KOPT-K1 (cell line): ENCODE results near the gene PNPLA7.
"Not testable (repeated sequence)": the region's sequence is repeated elsewhere in the genome, so short reads cannot be mapped to it uniquely, and the experiment has no call there.

ENCODE experiments used
- H3K27ac ChIP-seq: fragments of 200-600 bp; sonication (generic); 2 replicates; pipeline ENCODE4 v1.5.1; 2016; ENCODE audit warnings: antibody characterized with exemption, mild to moderate bottlenecking, low read depth, low read length; ENCODE audit not compliant: poor library complexity, severe bottlenecking
- H3K36me3 ChIP-seq: fragments of 200-600 bp; sonication (generic); 2 replicates; pipeline ENCODE4 v1.5.1; 2017; ENCODE audit warnings: antibody characterized with exemption, mild to moderate bottlenecking, low read length, moderate library complexity; ENCODE audit not compliant: insufficient read depth
- H3K9me3 ChIP-seq: fragments of 200-600 bp; sonication (generic); 2 replicates; pipeline ENCODE4 v1.5.1; 2017; ENCODE audit warnings: antibody characterized with exemption, low read length, mild to moderate bottlenecking; ENCODE audit not compliant: insufficient read depth, poor library complexity, severe bottlenecking

Gene PNPLA7

DNA sequence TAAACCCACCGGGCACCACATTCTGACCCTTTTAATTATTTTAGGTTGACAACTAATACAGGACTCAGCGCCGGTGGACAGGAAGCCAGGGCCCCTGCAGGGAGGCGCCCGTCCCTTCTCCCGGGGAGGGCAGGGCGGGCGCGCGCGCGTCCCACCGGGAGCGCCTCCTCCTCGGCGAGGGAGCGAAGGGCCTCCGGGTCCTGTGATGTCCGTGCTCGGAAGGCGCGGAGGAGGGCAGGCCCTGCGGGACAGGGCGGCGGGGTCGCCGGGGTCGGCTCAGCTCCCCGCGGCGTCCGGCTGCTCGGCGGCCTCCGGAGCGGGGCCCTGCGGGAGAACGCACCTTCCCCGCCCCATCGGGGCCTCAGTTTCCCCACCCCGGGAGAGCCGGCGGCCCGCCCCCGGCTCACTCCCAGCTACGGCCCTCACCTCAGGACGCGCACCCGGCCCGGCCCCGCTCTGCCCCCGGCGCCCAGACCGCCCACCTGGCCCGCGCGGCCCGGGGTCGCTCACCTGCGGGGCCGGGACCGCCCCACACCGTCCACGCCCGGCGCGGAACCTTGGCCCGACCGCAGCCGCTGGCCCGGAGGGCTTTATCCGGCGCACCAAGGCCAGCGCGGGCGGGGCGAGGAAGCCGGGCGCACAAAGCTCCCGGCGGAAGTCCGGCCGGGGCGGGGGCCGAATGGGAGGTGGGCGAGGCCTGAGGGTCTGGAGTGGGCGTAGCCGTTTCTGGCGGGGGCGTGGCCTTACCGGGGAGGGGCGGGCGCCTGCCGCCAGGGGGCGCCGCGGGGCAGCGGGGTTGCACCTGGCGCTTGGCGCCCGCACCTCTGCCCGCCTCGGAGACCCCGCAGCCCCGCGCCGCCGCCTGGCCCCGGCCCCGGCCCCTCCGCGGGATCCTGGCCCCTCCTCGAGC lies 127.3 kb downstream of the PNPLA7 start, which contains the start of the genes EXD3 and NOXA1:
Gene EXD3 (minus strand): TSS at position 559 of the 910 bp plus-strand sequence. CDS start 27,805 bp downstream, outside the sequence.
Gene NOXA1 (plus strand): TSS at position 790 of the 910 bp plus-strand sequence. CDS start 137 bp downstream, outside the sequence.
- no peak within 1 kb of the TSS for H3K27ac ChIP-seq

DNA sequence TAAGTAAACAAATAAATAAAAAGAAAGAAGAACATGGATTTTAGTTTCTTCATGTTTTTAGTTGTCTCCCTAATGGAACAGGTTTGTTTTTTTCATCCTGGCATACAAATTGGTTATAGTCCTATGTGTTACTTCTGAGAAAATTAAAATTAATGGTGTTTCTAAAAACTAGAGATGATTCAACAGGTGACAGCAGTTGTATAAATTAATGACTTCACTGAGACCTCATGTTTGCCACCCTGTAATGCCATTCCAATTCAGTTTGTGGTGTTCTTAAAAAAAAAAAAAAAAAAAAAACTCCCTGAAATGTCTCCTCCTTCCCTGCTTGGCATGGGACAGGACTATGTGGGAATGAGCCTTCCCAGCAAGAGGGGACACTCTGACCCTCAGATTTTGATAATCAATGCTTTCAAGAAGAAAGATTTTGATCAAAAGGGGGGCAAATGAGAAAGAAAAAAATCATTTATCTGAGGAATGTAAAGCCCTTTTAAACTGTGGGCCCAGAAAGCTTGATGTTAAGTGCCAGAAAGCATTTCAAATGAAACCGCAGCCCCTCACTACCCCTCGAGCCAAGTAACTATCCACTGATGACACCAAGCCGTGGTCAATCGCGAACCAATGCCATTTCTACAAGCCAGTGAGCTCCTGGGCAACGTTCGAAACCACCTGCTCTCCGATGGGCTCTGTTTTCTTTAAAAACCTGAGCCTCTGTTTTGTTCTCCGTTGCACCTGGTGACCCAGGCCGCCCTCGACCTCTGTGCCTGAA lies 128.2 kb downstream of the PNPLA7 start:
- no peak overlapping the region for H3K27ac ChIP-seq
- H3K9me3 ChIP-seq: no peaks in the 10 kb centered on the region
- H3K36me3 ChIP-seq: no peaks in the 10 kb centered on the region

More for the DNA sequence above, 127.3 kb downstream of the PNPLA7 start, which contains the start of the genes EXD3 and NOXA1:
- no peaks in the 10 kb centered on the region for H3K36me3 ChIP-seq
- no peaks in the 10 kb centered on the region for H3K9me3 ChIP-seq

DNA sequence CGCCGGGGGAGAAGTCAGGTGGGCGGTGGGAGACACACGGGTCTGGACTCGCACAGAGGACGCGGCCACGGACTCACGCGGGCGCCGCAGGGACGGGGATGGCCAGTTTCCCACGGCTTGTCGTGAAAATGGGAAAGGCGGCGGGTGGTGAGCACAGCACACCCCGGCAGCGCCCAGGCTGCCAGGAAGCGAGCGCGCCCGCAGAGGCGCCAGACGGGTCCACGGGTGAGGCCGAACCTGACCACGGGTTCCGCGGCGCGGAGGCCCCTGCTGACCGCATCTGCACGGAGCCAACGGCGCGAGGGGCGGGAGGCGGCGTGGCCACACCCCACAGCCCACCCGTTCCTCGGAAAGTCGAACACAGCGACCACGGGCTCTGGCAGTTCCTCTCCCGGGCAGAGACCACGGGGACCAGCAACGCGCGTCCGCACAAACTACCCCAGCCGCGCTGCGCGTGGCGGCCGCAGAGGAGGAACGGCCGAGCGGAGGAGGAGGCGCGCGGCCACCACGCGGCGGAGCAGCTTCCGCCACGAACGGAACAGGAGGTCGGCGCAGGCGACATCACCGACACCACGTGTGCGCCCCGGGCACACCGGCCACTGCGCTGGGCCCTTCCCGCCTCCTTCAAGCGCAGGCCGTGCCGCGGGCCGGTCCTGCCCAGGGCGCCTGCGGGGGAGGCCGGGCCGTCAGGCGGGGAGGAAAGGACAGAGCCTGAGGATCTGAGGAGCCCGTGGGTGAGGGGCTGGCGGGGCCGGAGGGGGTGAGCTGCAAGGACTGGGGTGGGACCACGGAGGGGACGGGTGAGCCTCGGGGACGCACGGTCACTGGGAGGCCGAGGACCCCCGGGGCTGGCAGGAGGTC lies 132.8 kb downstream of the PNPLA7 start:
- H3K27ac ChIP-seq: no peak overlapping the region
- H3K36me3 ChIP-seq: no peaks in the 10 kb centered on the region
- no peaks in the 10 kb centered on the region for H3K9me3 ChIP-seq

DNA sequence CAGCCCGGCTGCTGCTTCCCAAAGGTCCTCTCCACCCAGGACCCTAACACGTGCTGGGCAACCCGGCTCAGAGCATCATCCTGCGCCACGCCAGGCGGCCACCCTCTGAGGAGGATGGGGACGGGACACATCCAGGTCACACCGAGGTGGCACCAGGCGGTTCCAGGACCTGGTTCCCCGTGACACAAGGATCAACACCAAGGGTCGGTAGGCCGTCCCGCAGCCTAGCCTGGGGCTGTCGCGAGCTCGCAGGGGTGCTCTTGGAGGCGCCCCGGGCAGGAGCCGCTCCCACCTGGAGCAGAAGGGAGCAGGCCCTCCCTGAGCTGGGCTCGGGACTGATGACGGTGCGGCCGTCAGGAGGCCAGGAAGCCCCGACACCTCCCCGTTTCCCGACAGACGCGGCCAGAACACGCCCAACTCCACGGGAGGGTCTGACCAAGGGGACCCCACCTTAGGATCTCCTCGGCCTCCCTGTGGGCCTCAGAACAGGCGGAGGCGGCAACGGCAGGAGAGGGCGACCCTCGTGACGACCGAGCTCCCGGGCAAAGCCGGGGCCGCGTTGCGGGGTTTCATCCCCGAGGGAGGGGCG lies 133.5 kb downstream of the PNPLA7 start:
- Histone ChIP-seq H3K36me3 (no peaks in the 10 kb centered on the region), H3K9me3 (no peaks in the 10 kb centered on the region), H3K27ac (no peak overlapping the region)

DNA sequence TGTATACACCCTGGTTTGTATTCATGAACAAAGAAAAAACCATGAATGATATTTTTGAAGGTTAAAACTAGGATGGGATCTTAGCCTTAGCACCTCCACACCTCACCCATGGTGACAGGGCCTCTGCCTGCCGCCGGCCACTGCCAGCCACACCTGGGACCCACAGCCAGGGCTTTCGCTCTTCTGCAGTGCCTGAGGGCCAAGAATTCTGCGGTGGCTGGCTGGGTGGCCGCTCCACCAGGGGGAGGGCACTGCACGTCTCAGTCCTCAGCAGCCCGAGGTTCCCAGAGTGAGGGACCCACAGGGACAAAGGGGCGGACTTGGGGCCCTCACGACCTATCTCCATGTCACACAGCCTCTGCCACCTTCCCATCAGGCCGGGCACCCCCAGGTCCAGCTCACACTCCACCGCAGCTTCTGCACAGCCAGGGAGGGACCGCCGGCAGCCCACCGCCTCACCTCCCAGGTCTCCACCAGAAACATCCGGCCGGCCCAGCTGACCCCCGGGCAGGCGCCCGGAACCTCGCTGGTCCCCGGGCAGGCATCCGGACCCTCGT lies 134.1 kb downstream of the PNPLA7 start:
- no peak overlapping the region for H3K27ac ChIP-seq
- no peaks in the 10 kb centered on the region for H3K9me3 ChIP-seq
- H3K36me3 ChIP-seq: no peaks in the 10 kb centered on the region

DNA sequence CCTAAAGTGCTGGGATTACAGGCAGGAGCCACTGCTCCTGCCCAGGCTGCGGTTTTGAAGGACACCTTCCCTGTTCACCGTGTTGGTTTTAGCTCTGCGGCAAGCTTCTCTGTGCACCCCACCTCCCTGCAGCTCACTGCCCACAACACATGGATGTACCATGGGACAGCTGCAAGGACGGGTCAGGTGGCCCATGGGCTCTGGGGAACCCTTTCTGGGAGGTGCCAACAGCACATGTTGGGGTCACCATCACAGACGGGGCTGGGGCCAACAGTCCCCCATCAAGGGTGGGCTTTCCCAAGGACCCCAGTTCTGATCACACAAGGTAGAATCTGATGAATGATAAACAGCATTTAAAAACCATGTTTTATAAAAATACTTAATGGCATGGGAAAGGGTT lies 134.8 kb downstream of the PNPLA7 start:
- H3K36me3 ChIP-seq: no peaks in the 10 kb centered on the region
- H3K9me3 ChIP-seq: no peaks in the 10 kb centered on the region
- no peak overlapping the region for H3K27ac ChIP-seq

DNA sequence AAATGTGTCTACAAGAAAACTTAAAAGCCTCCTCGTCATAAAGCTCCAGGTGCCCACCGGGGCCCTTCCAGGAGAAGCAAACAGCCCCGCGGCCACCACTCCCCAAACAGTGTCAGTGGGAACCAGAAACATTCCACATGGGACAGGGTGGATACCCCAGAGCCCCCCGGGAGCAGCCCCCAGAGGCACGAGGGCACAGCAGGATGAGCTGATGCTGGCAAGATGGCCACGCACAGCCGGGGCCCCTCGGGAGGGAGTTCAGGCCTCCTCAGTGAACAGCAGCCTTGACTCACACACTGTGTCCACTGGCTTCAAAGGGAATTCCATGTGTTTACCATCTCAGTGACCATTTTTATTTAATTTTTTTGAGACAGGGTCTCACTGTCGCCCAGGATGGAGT lies 137.8 kb downstream of the PNPLA7 start:
- Histone ChIP-seq H3K36me3 (no peaks in the 10 kb centered on the region), H3K9me3 (no peaks in the 10 kb centered on the region), H3K27ac (no peak overlapping the region)

DNA sequence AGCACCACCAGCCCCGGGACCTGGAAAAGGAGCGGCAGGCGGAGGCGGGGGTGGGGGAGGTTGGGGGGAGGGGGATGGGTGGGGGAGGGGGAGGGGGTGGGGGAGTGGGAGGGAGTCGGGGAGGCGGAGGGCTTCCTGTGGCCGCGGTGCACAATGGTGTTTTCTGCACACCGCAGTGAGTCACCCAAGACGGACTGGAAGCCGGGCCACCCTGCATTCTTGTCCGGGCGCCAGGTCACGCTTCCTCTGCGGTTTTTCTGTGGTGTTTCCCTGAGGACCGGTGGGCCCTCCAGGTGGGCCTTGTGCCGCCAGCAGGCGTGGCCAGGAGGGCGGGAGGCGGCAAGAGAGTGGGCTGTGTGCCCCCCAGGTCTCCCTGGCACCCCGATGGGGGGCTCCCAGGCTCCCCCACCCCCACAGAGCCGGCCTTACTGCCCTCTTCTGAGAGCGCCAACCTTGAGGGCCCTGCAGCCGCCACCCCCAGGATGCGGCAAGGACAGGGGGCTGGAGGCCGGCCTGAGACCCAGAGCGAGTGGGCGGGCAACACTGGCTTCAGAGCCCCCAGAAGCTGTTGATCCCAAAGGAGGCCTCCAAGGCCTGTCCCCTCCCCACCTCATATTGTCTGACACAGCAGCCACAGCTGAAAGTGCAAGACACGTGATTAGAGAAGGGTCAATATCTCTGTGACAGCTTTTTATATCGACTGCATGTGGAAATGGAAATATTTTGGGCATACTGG lies 138.4 kb downstream of the PNPLA7 start:
- no peaks in the 10 kb centered on the region for H3K36me3 ChIP-seq
- H3K9me3 ChIP-seq: no peaks in the 10 kb centered on the region
- no peak overlapping the region for H3K27ac ChIP-seq

DNA sequence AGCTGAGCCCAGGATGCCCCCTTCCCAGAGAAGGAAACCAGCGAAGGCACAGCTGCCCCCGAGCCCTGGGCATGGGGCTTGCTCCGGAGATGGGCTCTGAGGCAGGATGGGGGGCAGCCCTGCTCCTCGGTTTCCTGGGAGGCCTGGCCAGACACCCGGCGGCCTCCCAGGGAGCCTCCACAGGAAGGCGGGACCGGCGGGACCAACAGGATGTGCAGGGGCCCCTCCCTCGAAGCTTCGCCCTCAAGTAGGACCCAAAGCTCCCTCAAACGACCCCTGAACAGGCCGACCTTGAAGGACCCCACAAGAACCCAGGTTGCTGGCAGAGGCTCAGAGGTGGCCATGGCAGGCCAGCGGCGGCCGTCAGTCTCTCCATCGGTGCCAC lies 138.9 kb downstream of the PNPLA7 start:
- Histone ChIP-seq H3K9me3 (no peaks in the 10 kb centered on the region), H3K27ac (no peak overlapping the region), H3K36me3 (no peaks in the 10 kb centered on the region)

DNA sequence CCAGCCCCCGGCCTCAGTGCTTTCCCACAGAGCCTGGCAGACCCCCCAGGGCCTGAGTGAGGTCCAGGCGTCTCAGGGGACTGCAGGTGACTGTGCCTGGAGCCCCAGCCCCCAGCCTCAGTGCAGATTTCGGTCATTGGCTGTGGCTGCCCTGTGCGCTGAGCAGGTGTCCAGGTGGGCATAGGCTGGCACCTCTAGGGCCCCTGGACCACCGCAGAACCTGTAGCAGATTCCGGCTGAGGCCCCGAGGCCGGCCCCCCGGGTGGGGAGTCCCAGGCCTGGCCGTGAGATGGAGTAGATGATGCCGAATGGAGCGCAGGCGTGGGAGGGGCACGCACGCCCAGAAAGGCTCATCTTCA lies 139.3 kb downstream of the PNPLA7 start:
- Histone ChIP-seq H3K36me3 (no peaks in the 10 kb centered on the region), H3K27ac (no peak overlapping the region), H3K9me3 (no peaks in the 10 kb centered on the region)

DNA sequence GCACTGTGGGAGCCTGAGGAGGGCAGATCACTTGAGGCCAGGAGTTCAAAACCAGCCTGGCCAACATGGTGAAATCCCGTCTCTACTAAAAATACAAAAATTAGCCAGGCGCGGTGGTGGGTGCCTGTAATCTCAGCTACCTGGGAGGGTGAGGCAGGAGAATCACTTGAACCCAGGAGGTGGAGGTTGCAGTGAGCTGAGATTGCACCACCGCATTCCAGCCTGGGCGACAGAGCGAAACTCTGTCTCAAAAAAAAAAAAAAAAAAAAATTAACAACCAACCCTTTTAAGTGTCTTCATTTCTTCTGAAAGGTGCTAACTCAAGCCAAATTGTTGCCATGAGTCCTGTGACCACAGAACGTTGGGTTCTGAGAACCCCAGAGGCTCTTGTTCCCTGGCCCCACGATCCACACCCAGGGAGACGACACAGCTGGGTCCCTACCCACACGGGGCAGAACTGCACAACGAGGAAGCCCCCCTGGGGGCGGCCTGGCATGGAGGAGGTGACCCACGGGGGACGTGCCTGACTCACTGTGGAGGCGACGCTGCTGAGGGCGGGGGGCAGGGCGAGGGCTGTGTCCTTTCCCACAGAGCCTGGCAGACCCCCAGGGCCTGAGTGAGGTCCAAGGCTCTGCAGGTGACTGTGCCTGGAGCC lies 139.8 kb downstream of the PNPLA7 start:
- not testable (repeated sequence) for H3K36me3 ChIP-seq, H3K27ac ChIP-seq, H3K9me3 ChIP-seq
